ENCODE measurements around the gene C4BPB. TPM values are rescaled to one million over a fixed set of nuclear protein-coding genes. Genes with fewer than 3 reads are reported as not detected.

C4BPB gene
- total RNA-seq, 1 experiment from 2014 or later: not detected

GRCh38 chr1:207072233-207072632 is 16.4 kb upstream of the C4BPB start:
- no peak overlapping the region for H2BK15ac ChIP-seq (ENCODE audit: low read depth, low read length)
- H4K91ac ChIP-seq (ENCODE audit: insufficient read length, low read depth, low read length): no peak overlapping the region
- no peaks in the 10 kb centered on the region for H3K4me1 ChIP-seq (ENCODE audit: insufficient read depth, low read length)
- TF ChIP-seq CTCF (conservative IDR thresholded peaks at IDR 0.05): no peak
- H3K27ac Mint-ChIP-seq: peak overlapping the region in 1 of 3 experiments; percentile 32; a peak in 1 of 7 replicates
- no peak overlapping the region for H3K14ac ChIP-seq (ENCODE audit: insufficient read depth, low read length)
- H3K4me2 ChIP-seq (ENCODE audit: insufficient read depth, insufficient read length, low read length): no peak overlapping the region
- no peak overlapping the region for H3K9ac ChIP-seq (ENCODE audit: extremely low read depth, insufficient read length, low read length)
- no peaks in the 10 kb centered on the region for H3K4me1 Mint-ChIP-seq
- H4K20me1 ChIP-seq (ENCODE audit: control insufficient read depth, insufficient read depth, insufficient read length): no peaks in the 10 kb centered on the region
- no peak overlapping the region for H4K8ac ChIP-seq (replicated peaks; ENCODE audit: insufficient read length, low read depth, low read length)
- H3T11ph ChIP-seq (ENCODE audit: low read length): no peak overlapping the region
- no peaks in the 10 kb centered on the region for H3K9me3 Mint-ChIP-seq
- H3K18ac ChIP-seq (ENCODE audit: insufficient read length, low read depth, low read length): no peak overlapping the region
- no peak overlapping the region for H3K4ac ChIP-seq (ENCODE audit: low read depth, low read length)
- no peaks in the 10 kb centered on the region for H3K79me1 ChIP-seq (ENCODE audit: insufficient read depth, low read depth, low read length, poor library complexity, severe bottlenecking)
- no peak overlapping the region for H4K5ac ChIP-seq (ENCODE audit: insufficient read length, low read depth, low read length)
- no peaks in the 10 kb centered on the region for H3K23me2 ChIP-seq (ENCODE audit: insufficient read length, low read depth, low read length, poor library complexity, severe bottlenecking)
- H3K27me3 Mint-ChIP-seq (ENCODE audit: low read depth): no peaks in the 10 kb centered on the region
- H3K23ac ChIP-seq (ENCODE audit: insufficient read length, low read depth, low read length): no peak overlapping the region
- H3K9me3 ChIP-seq (ENCODE audit: control insufficient read depth, low read depth, low read length): no peaks in the 10 kb centered on the region
- H3K27ac ChIP-seq (ENCODE audit: insufficient read length, low read depth, low read length): no peak overlapping the region
- no CpG with 5 or more reads among the region's 8 CpGs for WGBS (ENCODE audit: extremely low coverage, insufficient read length, low lambda C conversion rate)
- H2AK5ac ChIP-seq (ENCODE audit: insufficient read length, low read length): no peak overlapping the region
- DNase-seq: no peak
- no peak overlapping the region for H2BK120ac ChIP-seq (ENCODE audit: low read depth, low read length, poor library complexity, severe bottlenecking)
- no peak overlapping the region for H3K56ac ChIP-seq (ENCODE audit: insufficient read length, low read depth, low read length)
- no peak overlapping the region for H2BK5ac ChIP-seq (ENCODE audit: insufficient read length, low read length)
- no peak overlapping the region for H2BK12ac ChIP-seq (ENCODE audit: insufficient read length, low read depth, low read length)
- peaks cover 4 to 26% (median 21%) of the 10 kb centered on the region in 3 experiments; a peak in 6 of 7 replicates for H3K36me3 Mint-ChIP-seq (ENCODE audit: insufficient read depth in 1 of 3, low read depth in 3 of 3)
- H2BK20ac ChIP-seq (ENCODE audit: low read depth, low read length, poor library complexity, severe bottlenecking): no peak overlapping the region
- no peak overlapping the region for H3K4me3 Mint-ChIP-seq
- no peaks in the 10 kb centered on the region for H3K79me2 ChIP-seq (ENCODE audit: insufficient read depth, low read length)
- H3K27me3 ChIP-seq (ENCODE audit: insufficient read depth, low read length): no peaks in the 10 kb centered on the region
- H2AFZ ChIP-seq (ENCODE audit: low read length): no peak overlapping the region
